ENCODE results near the gene SLC22A17. TPM values are rescaled to one million over a fixed set of nuclear protein-coding genes. Genes with fewer than 3 reads are reported as not detected.
A peak's percentile ranks its signal among the peaks of the same experiment; 100 is the strongest.

The SLC22A17 gene
- total and polyA plus RNA-seq, 2 of the 13 experiments (the other 11 are each of a cell fraction or from before 2014, with no cell fraction given): 0.95 to 1.1 TPM

DNA sequence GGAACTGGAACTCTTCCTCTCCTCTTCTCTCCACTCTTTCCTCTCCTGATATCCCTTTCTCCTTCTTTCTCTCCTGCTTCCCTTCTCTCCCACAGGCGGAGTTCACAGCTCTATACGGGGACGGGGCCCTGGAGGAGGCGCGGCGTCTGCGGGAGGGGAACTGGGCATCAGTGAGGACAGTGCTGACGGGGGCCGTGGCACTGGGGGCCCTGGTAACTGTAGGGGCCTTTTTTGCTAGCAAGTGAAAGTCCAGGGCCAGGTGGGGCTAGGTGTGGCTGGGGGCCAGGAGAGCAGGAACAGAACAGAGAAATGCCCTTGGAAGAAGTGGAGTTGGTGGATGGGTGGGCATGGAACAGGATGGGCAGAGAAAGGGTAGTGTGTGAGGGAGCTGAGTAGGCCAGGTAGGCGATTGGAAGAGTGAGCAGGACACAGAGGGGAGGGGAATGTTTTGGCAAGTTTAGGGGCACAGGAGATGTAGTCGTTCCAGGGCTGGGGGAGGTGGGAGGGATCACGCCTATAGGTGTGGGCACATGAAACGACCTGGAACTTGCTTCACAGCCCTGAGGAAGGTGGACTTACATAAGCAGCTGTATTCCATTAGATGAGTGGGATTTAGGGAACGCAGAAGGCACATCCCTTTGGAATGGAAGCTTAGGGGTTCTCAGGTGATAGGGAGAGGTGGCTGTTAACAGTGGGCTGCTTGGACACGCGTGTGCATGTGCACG lies 43.8 kb downstream of the SLC22A17 start:
- Histone ChIP-seq H3K4me2 (ENCODE audit: low read depth, low read length) (peak overlapping the region; percentile 96; the same call in 1 of the 2 replicates), H3K79me2 (ENCODE audit: insufficient read depth, low read length) (peaks cover 34% of the 10 kb centered on the region), H3K27ac (ENCODE audit: extremely low read length, insufficient read depth, low read length) (no peak overlapping the region), H3K4me3 (replicated peaks in 1 of 3; ENCODE audit: insufficient read depth in 1 of 3, low read depth in 2 of 3, low read length in 3 of 3) (peak overlapping the region in 1 of 3 experiments; percentile 99; a peak in 2 of 6 replicates), H3K27me3 (ENCODE audit: control insufficient read depth in 1 of 2, insufficient read depth in 2 of 2, low read length in 2 of 2) (no peaks in the 10 kb centered on the region; a peak in 1 of 5 replicates), H3K4me1 (ENCODE audit: insufficient read depth, low read length) (peaks cover 47% of the 10 kb centered on the region), H4K20me1 (ENCODE audit: insufficient read depth, low read length) (no peaks in the 10 kb centered on the region), H3K9me3 (ENCODE audit: low read length) (no peaks in the 10 kb centered on the region), H3K36me3 (replicated peaks in 1 of 2; ENCODE audit: control insufficient read depth in 1 of 2, insufficient read depth in 2 of 2, low read length in 2 of 2) (peaks cover 27 to 38% of the 10 kb centered on the region in 2 experiments), H3K9ac (ENCODE audit: insufficient read depth, low read depth, low read length) (no peak overlapping the region; the same call in 1 of the 2 replicates), H2AFZ (ENCODE audit: low read length) (no peak overlapping the region)
- no TSS peak for BruUV-seq (replicated peaks)
- in situ Hi-C loops (cut with HindIII; ENCODE audit: extremely low pct_ligation_motif_present, low pct_unique_long_range_greater_than_20kb): loop anchor here (25.0 kb wide), 1 partner anchor 828 kb away; the partner anchor contains the start of genes EMC9, FITM1, PSME1 and PSME2
- intact Hi-C loops (cut with micrococcal nuclease; ENCODE audit: unreplicated experiment): loop anchor here (10.0 kb wide), 3 partner anchors 324 to 986 kb away; partner anchors contain the start of genes AJUBA, DCAF11, DHRS1 and NOP9
- no peak for DNase-seq (ENCODE audit: low spot score)
- no peak for FAIRE-seq
- TF ChIP-seq EEA1 (CRISPR knock-in tag; IDR thresholded peaks at IDR 0.05; ENCODE audit: borderline replicate concordance) (no peak), RBFOX2 (IDR thresholded peaks at IDR 0.05; ENCODE audit: low read depth, low read length) (0 out of 2 replicates have a peak, but pooled peaks have one; percentile 27), POLR2A (IDR thresholded peaks at IDR 0.05; ENCODE audit: insufficient read depth in 1 of 2, low read depth in 2 of 2, low read length in 2 of 2) (peak in 1 of 2 experiments; percentile 49; a peak in 1 of 4 replicates), ZNF430 (CRISPR knock-in tag; IDR thresholded peaks at IDR 0.05) (0 out of 2 replicates have a peak, but pooled peaks have one; percentile 5), AGO1 (IDR thresholded peaks at IDR 0.05; ENCODE audit: low read depth, low read length, poor library complexity, severe bottlenecking) (peak; percentile 30), RBM39 (IDR thresholded peaks at IDR 0.05; ENCODE audit: low read depth, low read length, poor library complexity, severe bottlenecking) (peak; percentile 43), ZSCAN31 (CRISPR knock-in tag; IDR thresholded peaks at IDR 0.05; ENCODE audit: low read depth) (no peak), NFIB (CRISPR knock-in tag; IDR thresholded peaks at IDR 0.05; ENCODE audit: borderline replicate concordance) (no peak), POLR2G (IDR thresholded peaks at IDR 0.05; ENCODE audit: low read depth, low read length) (peak; percentile 15; the same call in 1 of the 2 replicates), ZNF557 (CRISPR knock-in tag; IDR thresholded peaks at IDR 0.05) (no peak), IRF2 (CRISPR knock-in tag; IDR thresholded peaks at IDR 0.05) (no peak)
- TF ChIP-seq, protein P1, sequence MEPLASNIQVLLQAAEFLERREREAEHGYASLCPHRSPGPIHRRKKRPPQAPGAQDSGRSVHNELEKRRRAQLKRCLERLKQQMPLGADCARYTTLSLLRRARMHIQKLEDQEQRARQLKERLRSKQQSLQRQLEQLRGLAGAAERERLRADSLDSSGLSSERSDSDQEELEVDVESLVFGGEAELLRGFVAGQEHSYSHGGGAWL (CRISPR knock-in tag; IDR thresholded peaks at IDR 0.05): no peak
- TF ChIP-seq, protein P2, sequence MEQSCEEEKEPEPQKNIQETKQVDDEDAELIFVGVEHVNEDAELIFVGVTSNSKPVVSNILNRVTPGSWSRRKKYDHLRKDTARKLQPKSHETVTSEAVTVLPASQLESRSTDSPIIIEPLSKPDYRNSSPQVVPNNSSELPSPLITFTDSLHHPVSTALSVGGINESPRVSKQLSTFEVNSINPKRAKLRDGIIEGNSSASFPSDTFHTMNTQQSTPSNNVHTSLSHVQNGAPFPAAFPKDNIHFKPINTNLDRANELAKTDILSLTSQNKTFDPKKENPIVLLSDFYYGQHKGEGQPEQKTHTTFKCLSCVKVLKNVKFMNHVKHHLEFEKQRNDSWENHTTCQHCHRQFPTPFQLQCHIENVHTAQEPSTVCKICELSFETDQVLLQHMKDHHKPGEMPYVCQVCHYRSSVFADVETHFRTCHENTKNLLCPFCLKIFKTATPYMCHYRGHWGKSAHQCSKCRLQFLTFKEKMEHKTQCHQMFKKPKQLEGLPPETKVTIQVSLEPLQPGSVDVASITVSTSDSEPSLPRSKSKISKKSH (CRISPR knock-in tag; IDR thresholded peaks at IDR 0.05; ENCODE audit: borderline replicate concordance): 0 out of 2 replicates have a peak, but pooled peaks have one; percentile 46
- TF ChIP-seq, protein P3, sequence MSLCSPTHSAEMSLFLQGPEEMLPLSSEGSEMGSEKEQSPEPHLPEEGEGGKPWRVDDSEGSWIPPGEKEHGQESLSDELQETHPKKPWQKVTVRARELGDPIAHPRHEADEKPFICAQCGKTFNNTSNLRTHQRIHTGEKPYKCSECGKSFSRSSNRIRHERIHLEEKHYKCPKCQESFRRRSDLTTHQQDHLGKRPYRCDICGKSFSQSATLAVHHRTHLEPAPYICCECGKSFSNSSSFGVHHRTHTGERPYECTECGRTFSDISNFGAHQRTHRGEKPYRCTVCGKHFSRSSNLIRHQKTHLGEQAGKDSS (CRISPR knock-in tag; IDR thresholded peaks at IDR 0.05; ENCODE audit: borderline replicate concordance, low read depth): no peak
- ChIA-PET CTCF (ENCODE audit: low intra/inter-chr PET ratio, low total read pairs) (no interaction called here), POLR2A (interaction anchor here (1.3 to 18.7 kb wide), 3 partner anchors 13 to 247 kb away, joined by 3 to 1053 read pairs (median 4); partner anchors contain the start of gene PABPN1)
- 96% methylated on average over 17 of the region's 17 CpGs for WGBS (ENCODE audit: low lambda C conversion rate)
- ATAC-seq: no peak
